HG03060 (cell line): ENCODE data around the gene UNC93B1.

ENCODE experiments used
- ATAC-seq: cut with Tn5 transposase; IDR thresholded peaks from one replicate; pipeline ENCODE4 v1.9.1; 2021; ENCODE audit warnings: low read depth, moderate number of reproducible peaks; ENCODE audit not compliant: unreplicated experiment

The UNC93B1 gene

DNA sequence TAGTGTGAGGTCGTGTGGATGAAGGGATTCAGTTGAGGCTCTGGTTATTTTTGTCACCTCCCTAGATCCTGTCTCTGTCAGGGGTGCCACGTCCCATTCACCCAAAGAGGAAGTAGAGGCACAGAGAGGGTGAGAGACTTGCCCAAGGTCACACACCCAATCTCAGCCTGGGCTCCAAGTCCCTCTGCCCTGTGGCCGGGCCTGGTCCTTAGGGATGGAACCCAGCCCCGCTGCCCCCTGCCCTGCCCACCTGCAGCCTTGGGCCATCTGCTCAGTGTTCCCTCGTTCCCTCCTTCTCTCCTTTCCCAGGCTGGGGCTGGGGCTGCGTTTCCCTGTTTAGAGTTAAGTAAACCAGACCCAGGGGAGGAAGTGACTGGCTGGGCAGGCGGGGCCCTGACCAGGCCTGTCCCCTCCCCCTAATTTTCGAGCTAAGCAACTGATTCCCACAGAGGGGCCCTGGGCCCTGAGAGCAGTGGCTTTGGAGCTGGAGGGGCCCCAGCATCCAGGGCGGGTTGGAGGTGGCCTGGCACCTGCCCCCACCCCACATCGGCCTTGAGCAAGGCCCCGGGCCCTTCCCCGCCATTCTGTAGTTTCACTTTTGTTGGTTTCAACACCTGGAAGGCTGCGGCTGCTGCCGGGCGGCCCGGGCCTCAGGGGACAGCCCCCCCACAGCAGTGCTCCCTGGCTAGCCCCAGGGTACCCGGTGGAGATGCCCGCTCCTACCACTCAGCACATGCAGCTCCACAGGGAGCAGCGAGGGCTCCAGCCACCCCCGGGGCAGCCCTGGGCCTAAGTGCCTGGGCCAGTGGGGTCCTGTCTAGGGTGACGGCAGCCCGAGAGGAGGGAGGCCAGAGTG is 36.4 kb upstream of the UNC93B1 start:
- ATAC-seq: no peak

- no peak for ATAC-seq
Observed at GRCh38 chr11:68039526-68040086, 35.7 kb upstream of the UNC93B1 start.

DNA sequence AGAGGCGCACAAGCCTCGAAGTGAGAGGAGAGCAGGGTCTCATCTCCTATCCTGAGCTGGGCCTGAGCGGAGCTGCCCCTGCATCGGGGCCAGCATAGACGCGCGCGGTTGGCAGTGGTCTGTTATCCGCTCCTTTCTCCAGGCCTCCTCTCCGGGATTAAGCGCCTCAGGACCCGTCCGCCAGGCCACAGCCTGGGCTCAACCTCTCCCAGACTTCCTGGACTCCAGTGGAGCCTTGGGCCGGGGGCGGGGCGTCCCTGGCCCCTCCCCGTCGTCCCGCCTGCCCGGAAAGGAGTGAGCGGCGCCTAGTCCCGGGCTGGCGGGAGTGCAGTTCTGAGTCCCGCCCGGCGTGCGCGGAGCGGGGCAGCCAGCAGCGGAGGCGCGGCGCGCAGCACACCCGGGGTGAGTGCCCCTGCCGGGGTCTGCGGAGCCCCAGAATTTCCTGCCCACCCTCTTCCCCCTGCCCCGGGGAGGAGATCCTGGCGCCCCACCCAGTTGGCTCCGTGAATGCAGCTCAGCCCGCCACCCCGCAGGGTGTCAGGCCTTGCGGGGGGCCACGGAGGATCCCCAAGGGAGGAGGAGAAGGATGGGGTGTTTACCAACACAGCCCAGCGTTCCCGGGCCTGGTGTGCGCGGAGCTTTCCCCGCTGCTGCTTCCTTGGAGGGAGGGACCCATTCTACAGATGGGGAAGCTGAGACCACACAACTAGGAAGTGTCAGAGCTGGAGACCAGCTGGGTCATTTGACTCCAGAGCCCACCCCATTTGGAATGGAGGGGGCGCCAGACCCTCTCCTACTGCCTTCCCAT is 35.0 kb upstream of the UNC93B1 start, which contains the start of gene TCIRG1:
Gene TCIRG1 (plus strand): TSS at position 308 of the 808 bp plus-strand sequence. CDS start 2,247 bp downstream, outside the sequence.
- no peak for ATAC-seq

- no peak for ATAC-seq
Observed at GRCh38 chr11:68038226-68038717, 34.4 kb upstream of the UNC93B1 start.

- ATAC-seq: no peak
Observed at GRCh38 chr11:68037411-68038225, 33.7 kb upstream of the UNC93B1 start.

GRCh38 chr11:68036717-68037239 is 32.9 kb upstream of the UNC93B1 start:
- no peak for ATAC-seq

- no peak for ATAC-seq
Observed at GRCh38 chr11:68036141-68036716, 32.3 kb upstream of the UNC93B1 start.

GRCh38 chr11:68035266-68035876 is 31.5 kb upstream of the UNC93B1 start:
- no peak for ATAC-seq

DNA sequence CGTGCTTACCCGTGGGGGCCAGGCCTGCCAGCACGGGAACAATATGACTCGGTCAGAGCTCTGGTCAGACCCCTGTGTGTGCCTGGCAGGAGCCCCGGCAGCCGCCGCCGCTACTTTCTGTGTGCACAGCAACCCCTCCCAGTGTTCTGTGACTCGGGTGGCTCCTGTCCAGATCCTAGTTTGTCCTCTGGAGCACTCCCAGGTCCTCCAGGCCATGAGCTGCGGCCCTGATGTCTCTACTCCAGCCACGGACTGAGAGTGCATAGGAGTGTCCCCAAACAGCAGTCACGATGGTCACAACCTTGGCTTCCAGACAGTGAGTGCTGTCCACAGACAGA is 29.8 kb upstream of the UNC93B1 start:
- no peak for ATAC-seq

- ATAC-seq: no peak
Observed at GRCh38 chr11:68032997-68033707, 29.3 kb upstream of the UNC93B1 start.

GRCh38 chr11:68032003-68032402 is 28.1 kb upstream of the UNC93B1 start:
- ATAC-seq: no peak

DNA sequence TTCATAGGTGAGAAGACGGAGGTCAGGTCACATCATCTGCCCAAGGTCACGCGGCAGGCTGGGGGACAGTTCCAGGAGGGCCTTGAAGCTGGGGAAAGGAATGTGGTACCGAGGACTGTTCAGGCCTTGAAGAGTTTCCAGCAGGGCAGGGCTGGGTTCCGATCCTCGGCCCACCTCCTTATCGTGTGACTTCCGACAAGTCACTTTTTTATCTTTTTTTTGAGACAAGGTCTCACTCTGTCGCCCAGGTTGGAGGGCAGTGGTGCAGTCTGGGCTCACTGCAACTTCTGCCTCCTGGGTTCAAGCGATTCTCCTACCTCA is 27.2 kb upstream of the UNC93B1 start:
- ATAC-seq: no peak

GRCh38 chr11:68030318-68031143 is 26.6 kb upstream of the UNC93B1 start, which contains the start of gene NDUFS8:
Gene NDUFS8, plus strand, starts transcription at chr11:68030681. Its CDS starts 1,471 bp downstream, at chr11:68032152.
- ATAC-seq: peak; percentile 94

- no peak for ATAC-seq
Observed at GRCh38 chr11:68028802-68029545, 25.1 kb upstream of the UNC93B1 start.

DNA sequence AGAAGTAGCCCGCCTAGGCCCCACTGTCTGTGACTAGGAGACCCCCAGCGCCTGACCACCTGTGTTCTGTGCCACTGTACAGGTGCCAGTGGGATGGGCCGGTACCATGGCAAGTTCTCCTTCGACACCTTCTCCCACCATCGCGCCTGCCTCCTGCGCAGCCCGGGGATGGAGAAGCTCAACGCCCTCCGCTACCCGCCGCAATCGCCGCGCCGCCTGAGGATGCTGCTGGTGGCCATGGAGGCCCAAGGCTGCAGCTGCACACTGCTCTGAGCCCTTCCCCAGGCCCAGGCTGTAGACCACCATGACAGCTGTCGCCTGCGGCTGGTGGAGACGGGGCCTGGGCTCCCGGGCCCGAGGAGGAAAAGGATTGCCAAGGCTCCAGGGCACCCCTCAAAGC is 23.8 kb upstream of the UNC93B1 start:
- ATAC-seq: no peak

- ATAC-seq: no peak
Observed at GRCh38 chr11:68026391-68027105, 22.7 kb upstream of the UNC93B1 start.

DNA sequence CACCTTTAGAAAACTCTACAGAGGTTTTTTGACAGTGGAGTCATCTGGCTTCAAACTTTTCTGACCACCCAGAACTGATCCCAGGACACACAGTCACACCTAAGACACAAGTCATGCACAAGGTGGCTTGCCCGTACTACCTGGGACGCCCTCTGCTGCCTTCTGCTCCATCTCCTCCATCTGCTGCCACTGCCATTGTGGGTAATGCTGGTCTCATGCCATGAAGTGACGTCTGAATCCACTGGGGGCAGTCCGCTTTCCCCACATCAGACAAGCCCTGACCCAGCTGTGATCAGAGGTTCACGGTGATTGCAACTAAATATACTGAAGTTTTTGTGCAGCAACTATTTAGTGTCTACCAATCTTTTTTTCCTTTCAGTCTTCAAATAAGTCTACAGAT is 21.1 kb upstream of the UNC93B1 start:
- no peak for ATAC-seq
